Prostate gland (tissue), 2 donors: ENCODE results near the gene RECQL5. TPM values are rescaled to one million over a fixed set of nuclear protein-coding genes. Genes with fewer than 3 reads are reported as not detected.

Experiments used
- DNase-seq: peaks from one replicate; pipeline ENCODE4 v3.0.0-alpha.2; 2019; ENCODE audit warnings: low spot score
- H3K27ac ChIP-seq, 2 donors: fragments of 200-600 bp; sonication (generic); 2 replicates each; pipeline ENCODE4 v1.5.1; 2017 to 2019
- H3K27me3 ChIP-seq: fragments of 200-600 bp; sonication (generic); replicated peaks from 2 replicates; pipeline ENCODE4 v1.5.1; 2019; ENCODE audit not compliant: insufficient read depth
- H3K36me3 ChIP-seq, 2 donors: fragments of 200-600 bp; sonication (generic); 1 replicate in 1 of 2; 2 replicates in 1 of 2; pipeline versions ENCODE4 v1.5.1 to v1.8.1; 2017 to 2019
- H3K4me1 ChIP-seq: fragments of 200-600 bp; sonication (generic); replicated peaks from 2 replicates; pipeline ENCODE4 v1.5.1; 2019
- H3K4me3 ChIP-seq, 2 donors: fragments of 200-600 bp; sonication (generic); 2 replicates each; pipeline ENCODE4 v1.5.1; 2017 to 2019
- H3K9me3 ChIP-seq: fragments of 200-600 bp; sonication (generic); 2 replicates; pipeline ENCODE4 v1.5.1; 2017
- POLR2A ChIP-seq: fragments of 450-650 bp; IDR thresholded peaks from one replicate; pipeline ENCODE4 v1.6.1; 2016; ENCODE audit warnings: antibody characterized with exemption, mild to moderate bottlenecking
- POLR2AphosphoS5 ChIP-seq: sonication (generic); formaldehyde crosslinking; IDR thresholded peaks from one replicate; pipeline ENCODE4 v1.6.1; 2017; ENCODE audit warnings: antibody characterized with exemption
- WGBS: methylation state at CpG from one replicate; pipeline ENCODE4 v1.1.5; 2018; 5-methylcytosine and 5-hydroxymethylcytosine counted together
- intact Hi-C: fragments of 100-400 bp; cut with DNase I; formaldehyde crosslinking; loops from one replicate; pipeline ENCODE4 v1.14.2; 2022
- total RNA-seq, 2 donors: library from RNA; depleted of rRNA; stranded (reverse); fragments of >200 nt; gene quantifications; one replicate each; pipeline ENCODE4 v1.1.0, GENCODE V29; 2016
- TF ChIP-seq, protein P1 (sequence below), 4 experiments: fragments of 200-600 bp in 2 of 4; fragments of 450-650 bp in 2 of 4; sonication (generic) in 2 of 4; IDR thresholded peaks; 1 replicate in 3 of 4; 2 replicates in 1 of 4; pipeline ENCODE4 v1.5.1; 2016 to 2019; ENCODE audit warnings: antibody characterized with exemption in 4 of 4, mild to moderate bottlenecking in 2 of 4, moderate library complexity in 2 of 4

RECQL5 gene
- total RNA-seq, 2 donors from 2014 or later, result 33.6 to 132 TPM

DNA sequence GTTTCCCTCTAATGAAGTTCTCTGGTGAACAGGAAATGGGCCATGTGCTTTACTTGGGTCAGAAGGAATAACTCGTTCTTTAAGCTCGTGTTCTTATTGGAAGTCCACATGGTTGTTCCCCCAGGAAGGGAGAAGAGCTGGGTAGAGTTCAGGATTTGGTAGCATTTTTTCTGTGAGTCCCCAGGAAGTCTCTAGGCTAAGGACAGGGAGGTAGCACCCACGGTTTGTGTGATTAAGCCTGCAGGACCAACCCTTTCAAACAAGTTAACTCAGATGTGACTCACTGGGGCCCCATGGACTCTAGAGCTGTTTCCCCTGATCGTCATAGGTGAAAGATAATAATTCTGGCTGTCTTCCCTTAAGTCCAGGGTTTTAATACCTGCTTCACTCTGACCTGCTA is 16.6 kb upstream of the RECQL5 start:
- peaks cover 16% of the 10 kb centered on the region for H3K4me1 ChIP-seq
- no peak overlapping the region for H3K4me3 ChIP-seq
- DNase-seq, result no peak
- TF ChIP-seq POLR2AphosphoS5 (no peak), POLR2A (no peak)
- TF ChIP-seq, protein P1, sequence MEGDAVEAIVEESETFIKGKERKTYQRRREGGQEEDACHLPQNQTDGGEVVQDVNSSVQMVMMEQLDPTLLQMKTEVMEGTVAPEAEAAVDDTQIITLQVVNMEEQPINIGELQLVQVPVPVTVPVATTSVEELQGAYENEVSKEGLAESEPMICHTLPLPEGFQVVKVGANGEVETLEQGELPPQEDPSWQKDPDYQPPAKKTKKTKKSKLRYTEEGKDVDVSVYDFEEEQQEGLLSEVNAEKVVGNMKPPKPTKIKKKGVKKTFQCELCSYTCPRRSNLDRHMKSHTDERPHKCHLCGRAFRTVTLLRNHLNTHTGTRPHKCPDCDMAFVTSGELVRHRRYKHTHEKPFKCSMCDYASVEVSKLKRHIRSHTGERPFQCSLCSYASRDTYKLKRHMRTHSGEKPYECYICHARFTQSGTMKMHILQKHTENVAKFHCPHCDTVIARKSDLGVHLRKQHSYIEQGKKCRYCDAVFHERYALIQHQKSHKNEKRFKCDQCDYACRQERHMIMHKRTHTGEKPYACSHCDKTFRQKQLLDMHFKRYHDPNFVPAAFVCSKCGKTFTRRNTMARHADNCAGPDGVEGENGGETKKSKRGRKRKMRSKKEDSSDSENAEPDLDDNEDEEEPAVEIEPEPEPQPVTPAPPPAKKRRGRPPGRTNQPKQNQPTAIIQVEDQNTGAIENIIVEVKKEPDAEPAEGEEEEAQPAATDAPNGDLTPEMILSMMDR (IDR thresholded peaks at IDR 0.05), result no peak
- WGBS, result 57% methylated on average over 4 of the region's 4 CpGs
- no peaks in the 10 kb centered on the region for H3K9me3 ChIP-seq
- intact Hi-C loops, result no loop called here
- H3K36me3 ChIP-seq, result no peaks in the 10 kb centered on the region
- no peaks in the 10 kb centered on the region for H3K27me3 ChIP-seq
- no peak overlapping the region for H3K27ac ChIP-seq

DNA sequence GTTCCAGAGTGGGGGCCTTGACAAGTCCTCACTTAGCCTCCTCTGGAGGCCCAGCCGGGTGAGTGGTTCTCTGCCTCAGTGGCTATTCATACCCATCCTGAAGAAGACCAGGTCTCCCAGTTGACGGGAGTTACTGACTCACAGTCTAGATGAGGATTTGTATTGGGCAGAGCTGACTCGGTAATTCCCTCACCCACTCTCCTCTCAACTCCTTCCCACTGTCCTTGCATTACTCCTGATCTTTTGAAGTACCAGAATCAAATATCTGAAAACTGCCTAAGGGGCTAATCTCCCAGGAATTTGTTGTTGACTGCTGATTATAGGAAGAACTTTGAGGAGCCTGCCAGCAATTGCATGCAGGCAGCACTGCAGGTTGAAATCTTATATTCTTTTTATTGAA is 14.3 kb upstream of the RECQL5 start:
- Histone ChIP-seq H3K4me3 (no peak overlapping the region), H3K27ac (peak overlapping the region in 1 of 2 donors; percentile 30), H3K27me3 (no peaks in the 10 kb centered on the region), H3K36me3 (no peaks in the 10 kb centered on the region), H3K9me3 (no peaks in the 10 kb centered on the region), H3K4me1 (peaks cover 10% of the 10 kb centered on the region)
- TF ChIP-seq POLR2A, result no peak
- TF ChIP-seq POLR2AphosphoS5, result no peak
- 74% methylated on average over 3 of the region's 3 CpGs for WGBS
- intact Hi-C loops, result no loop called here
- DNase-seq, result no peak

DNA sequence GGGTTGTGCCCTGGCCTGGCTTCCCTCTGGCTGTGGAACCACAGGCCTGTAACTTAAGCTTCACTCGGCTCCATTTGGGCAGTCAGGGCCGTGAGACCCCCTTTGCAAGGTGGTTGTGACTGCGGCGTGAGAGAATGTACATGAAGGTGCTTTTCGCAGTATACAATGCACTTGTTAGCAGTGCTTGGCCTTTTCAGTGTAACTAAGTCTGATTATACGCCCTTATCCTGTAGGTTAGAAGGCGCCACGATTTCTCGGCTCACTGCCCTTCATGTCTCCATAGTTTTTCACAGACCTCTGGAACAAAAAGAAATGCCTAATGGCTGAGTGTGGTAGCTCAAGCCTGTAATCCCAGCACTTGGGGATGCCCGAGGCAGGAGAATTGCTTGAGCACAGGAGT is 13.5 kb upstream of the RECQL5 start:
- no peak for TF ChIP-seq POLR2A
- TF ChIP-seq, protein P1 (IDR thresholded peaks at IDR 0.05), result no peak
- no peak for TF ChIP-seq POLR2AphosphoS5
- Histone ChIP-seq H3K27me3 (no peaks in the 10 kb centered on the region), H3K27ac (peak overlapping the region; percentile 30 to 67), H3K9me3 (no peaks in the 10 kb centered on the region), H3K4me1 (peaks cover 10% of the 10 kb centered on the region), H3K4me3 (no peak overlapping the region), H3K36me3 (no peaks in the 10 kb centered on the region)
- WGBS, result 89% methylated on average over 10 of the region's 10 CpGs
- no peak for DNase-seq
- intact Hi-C loops, result no loop called here

DNA sequence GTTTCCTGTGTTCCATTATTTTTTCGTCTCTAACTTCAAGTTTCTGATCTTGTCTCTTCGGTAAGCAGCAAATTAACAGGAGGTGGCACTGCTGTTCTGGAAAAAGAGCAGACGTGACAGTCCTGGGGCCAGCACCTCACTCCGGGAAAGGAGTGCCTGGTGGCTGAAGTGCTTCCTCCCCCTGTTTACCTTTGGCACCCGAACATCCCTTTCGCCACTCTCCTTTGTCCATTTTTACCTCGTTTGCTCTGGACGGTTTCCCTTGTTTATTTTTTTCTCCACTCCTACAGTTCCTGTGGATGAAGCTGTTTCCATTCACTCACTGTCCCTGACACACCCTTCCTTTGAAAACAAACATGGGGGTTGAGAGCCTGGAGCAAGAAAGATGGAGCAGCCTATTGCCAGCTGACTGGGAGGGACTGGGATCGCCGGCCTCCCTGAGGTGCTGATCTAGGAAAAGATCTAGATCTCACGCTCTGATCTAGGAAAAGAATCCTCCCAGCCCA is 12.8 kb upstream of the RECQL5 start:
- no peaks in the 10 kb centered on the region for H3K36me3 ChIP-seq
- no peaks in the 10 kb centered on the region for H3K27me3 ChIP-seq
- 21% methylated on average over 11 of the region's 11 CpGs for WGBS
- H3K9me3 ChIP-seq, result no peaks in the 10 kb centered on the region
- peak overlapping the region; percentile 26 to 67 for H3K27ac ChIP-seq
- TF ChIP-seq POLR2AphosphoS5 (peak; percentile 94), POLR2A (no peak)
- TF ChIP-seq, protein P1 (IDR thresholded peaks at IDR 0.05), result peak in 3 of 4 experiments; percentile 52 to 79 (median 79)
- intact Hi-C loops, result no loop called here
- peak; percentile 89 for DNase-seq
- no peak overlapping the region for H3K4me3 ChIP-seq
- H3K4me1 ChIP-seq, result peaks cover 10% of the 10 kb centered on the region

DNA sequence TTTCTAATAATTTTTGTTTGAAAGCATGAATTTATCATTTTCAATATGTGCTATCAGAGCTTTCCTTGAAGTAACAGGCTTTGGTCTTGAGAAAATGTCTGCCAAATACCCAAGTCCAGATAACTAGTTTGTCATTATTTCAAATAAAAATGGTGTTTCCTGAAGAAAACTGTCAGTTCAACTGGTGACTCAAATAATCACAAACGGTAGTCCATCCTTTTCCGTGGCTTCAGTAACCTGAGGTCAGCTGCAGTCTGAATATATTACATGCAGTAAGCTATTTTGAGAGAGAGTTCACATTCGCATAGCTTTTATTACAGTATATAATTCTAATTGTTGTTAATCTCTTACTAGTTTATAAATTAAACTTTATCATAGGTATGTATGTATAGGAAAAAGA is 9.5 kb upstream of the RECQL5 start:
- intact Hi-C loops, result no loop called here
- Histone ChIP-seq H3K4me3 (no peak overlapping the region), H3K9me3 (no peaks in the 10 kb centered on the region), H3K36me3 (peaks cover 4 to 9% of the 10 kb centered on the region in 2 donors), H3K27me3 (no peaks in the 10 kb centered on the region), H3K4me1 (peaks cover 10% of the 10 kb centered on the region), H3K27ac (no peak overlapping the region)
- 70% methylated on average over 3 of the region's 3 CpGs for WGBS
- no peak for DNase-seq
- TF ChIP-seq POLR2AphosphoS5 (no peak), POLR2A (no peak)
- TF ChIP-seq, protein P1 (IDR thresholded peaks at IDR 0.05), result no peak
